Measurements from ENCODE around the gene INF2.
"Not testable (repeated sequence)": the region's sequence is repeated elsewhere in the genome, so short reads cannot be mapped to it uniquely, and the experiment has no call there.

INF2 gene

GRCh38 chr14:104734991-104735779 lies 45.8 kb downstream of the INF2 start:
- no peak for DNase-seq (ENCODE audit: low read depth)

DNA sequence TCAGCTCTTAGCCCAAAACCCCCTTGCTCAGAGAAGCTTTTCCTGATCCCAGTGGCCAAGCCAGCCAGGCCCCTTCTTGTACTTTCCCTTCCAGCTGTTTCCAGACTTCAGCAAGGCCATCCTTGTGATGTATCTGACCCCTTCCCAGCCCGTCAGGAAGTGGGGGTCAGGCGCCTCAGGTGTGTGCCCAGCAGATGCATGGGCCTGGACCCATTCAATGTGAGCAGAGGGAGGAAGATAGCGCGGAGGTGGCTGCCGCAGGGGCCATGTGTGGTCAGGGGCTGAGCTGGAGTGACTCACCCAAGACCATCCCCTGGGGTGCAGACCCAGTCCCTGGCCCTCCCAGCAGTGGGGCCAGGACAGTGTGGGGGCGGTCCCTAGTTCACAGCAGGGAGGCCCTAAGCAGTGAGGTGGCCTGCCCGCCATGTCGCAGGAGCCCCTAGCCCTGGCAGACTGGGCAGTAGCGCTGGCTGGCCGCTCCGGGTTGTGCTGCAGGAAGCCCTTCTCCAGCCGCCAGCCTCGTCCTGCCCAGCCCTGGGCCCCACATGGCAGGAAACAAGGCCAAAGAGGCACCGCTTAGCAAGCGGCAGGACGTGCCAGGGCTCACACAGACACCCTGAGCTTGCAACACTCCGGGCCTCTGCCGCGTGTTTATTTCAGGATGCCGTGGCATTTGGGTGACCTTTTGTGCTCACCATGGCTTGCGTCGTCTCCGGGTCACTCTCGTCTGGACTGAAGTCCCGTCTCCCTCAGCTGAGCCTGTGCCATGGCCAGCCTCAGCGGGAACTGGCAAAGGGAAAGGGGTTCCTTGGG lies 46.6 kb downstream of the INF2 start:
- DNase-seq (ENCODE audit: low read depth) = no peak

DNA sequence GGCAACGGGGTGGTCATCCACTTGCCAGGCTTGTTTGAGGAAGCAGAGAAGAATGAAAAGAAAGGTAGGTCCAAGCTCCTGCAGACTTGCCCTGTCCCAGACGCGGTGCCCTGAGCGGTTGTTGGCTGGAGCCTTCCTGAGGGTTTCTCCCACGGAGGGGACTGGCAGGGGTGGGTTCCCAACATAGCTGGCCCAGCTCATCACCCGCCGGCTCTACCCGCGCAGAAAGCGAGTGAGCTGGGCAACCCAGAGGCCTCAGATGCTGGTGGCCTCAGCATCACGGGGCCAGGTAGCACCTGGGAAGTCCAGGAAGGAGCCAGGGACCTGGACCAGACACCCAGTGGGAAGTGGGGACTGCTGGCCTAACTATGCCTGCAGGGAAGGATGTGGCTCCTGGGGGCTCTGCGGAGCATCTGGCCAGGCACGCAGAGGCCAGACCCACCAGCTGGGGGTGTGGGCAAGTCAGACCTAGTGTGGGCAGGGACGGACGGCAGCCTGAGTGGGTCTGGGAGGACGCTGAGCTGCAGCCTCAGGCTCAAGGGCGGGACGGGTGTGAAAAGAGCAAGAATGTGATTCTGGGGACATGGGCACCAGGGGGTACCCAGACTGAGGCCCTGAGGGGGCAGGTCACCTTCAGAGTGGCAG lies 49.1 kb downstream of the INF2 start:
- DNase-seq (ENCODE audit: low read depth) = no peak

GRCh38 chr14:104739026-104739425 lies 49.6 kb downstream of the INF2 start:
- no peak for DNase-seq (ENCODE audit: low read depth)

- no peak for DNase-seq (ENCODE audit: low read depth)
These were observed 50.4 kb downstream of the INF2 start for GRCh38 chr14:104739546-104740516.

GRCh38 chr14:104741108-104741802 lies 51.8 kb downstream of the INF2 start:
- DNase-seq (ENCODE audit: low read depth) = no peak

DNA sequence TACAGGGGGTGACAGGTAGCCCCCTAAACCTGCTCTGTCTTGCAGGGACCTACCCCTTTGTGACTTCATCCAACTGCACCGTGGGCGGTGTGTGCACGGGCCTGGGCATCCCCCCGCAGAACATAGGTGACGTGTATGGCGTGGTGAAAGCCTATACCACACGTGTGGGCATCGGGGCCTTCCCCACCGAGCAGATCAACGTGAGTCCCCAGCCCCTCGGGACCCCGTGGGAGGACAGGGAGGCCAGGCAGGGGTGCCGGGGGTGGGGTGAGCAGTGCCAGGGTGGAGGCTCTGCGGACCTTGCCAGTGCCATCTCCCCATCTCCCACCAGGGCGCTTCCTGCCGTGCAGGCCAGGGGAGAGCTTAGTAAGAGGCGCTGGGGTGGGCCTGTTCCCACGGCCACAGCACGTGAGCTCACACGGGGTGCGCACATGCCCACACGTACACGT lies 52.4 kb downstream of the INF2 start:
- no peak for DNase-seq (ENCODE audit: low read depth)

DNA sequence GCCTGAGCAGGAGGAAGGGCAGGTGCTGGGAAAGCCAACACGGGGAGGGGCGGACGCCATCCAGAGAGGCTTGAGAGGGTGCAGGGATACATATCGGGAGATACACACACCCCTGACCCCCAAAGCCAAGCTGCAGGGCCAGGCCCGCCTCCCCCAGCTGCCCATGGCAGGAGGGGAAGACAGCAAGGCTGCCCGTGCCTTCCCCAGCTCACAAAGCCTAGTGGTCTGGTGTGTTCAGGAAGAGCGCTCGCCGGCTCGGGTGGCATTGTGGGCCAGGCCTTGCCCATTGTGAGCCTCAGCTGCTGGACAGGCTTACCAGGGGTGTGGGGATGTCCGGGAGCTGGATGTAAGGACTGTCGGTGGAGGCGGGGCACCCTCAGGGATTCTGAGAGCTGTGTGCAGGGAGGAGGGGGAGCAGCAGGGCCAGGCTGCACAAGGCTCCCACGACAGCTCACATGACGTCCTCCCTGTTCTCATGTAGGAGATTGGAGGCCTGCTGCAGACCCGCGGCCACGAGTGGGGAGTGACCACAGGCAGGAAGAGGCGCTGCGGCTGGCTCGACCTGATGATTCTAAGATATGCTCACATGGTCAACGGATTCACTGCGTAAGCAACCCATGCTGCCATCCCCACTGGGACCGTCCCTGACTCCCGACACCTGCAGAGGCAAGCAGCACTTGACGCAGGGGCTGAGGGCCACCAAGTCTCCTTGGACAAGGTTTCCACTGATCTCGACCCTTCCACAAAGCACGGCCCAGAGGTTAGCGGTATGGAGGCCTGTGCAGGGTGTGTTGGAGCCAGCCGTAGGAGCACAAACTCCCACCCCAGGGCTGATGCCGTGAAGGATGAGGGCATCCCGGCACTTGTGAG lies 53.4 kb downstream of the INF2 start:
- DNase-seq (ENCODE audit: low read depth) = no peak

DNA sequence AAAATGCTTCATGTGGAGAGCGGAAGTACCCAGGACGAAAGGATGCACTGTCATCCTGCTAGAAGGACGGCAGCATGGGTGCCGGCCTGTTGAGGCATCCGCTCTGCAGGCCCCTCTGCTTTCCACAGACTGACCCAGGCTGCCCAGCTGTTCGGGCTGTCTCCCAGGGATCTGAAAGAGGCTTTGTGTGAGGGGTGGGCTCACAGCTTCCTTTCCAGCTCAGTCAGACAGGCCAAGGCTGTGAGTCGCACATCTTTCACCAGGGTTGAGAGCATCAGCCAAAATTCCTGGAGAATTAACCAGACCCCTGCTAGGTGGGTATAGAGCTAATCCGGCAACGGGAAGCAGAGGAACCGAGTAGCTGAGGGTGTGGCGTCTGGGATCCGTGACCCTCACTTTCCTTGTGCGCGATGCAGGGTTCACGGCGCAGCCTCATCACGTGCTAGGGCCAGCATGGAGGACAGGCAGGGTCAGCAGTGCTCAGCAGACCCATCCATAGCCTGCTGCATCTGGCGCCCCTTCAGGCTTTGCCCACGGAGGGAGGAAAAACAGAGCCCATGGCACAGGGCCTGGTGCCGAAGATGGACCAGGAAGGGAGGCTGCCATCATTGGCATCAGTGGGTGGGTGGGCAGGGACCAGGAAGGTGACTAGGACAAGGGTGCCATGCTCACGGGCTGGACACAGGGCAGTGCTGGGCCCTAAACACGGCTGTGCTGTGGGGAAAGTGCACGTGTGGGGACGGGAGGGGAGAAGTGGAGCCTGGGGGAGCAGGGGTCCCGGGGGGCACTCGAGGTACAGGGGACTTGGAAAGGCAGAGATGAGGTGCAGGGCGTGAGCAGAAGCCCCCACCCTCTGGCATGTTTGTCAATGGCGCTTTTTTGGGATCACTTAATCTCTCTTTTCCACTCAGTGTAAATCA lies 54.3 kb downstream of the INF2 start:
- DNase-seq (ENCODE audit: low read depth) = no peak

DNA sequence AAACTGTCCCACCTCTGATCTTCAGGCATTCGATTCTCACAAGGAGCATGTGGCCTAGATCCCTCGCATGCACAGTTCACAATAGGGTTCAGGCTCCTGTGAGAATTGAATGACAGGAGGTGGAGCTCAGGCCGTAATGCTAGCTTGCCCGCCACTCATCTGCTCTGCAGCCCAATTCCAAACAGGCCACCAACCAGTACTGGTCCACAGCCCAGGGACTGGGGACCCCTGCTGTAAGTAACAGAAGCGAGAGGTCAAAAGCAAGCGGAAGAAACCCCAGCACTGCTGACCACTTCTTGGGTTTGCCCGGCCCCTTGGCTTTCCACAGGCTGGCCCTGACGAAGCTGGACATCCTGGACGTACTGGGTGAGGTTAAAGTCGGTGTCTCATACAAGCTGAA lies 55.1 kb downstream of the INF2 start:
- no peak for DNase-seq (ENCODE audit: low read depth)

- DNase-seq (ENCODE audit: low read depth) = no peak
These were observed 56.0 kb downstream of the INF2 start for GRCh38 chr14:104745431-104745830.

- no peak for DNase-seq (ENCODE audit: low read depth)
These were observed 56.7 kb downstream of the INF2 start for GRCh38 chr14:104746071-104746545.

GRCh38 chr14:104746934-104747481 lies 57.6 kb downstream of the INF2 start:
- DNase-seq (ENCODE audit: low read depth) = no peak

- no peak for DNase-seq (ENCODE audit: low read depth)
These were observed 58.5 kb downstream of the INF2 start for GRCh38 chr14:104747876-104748275.

DNA sequence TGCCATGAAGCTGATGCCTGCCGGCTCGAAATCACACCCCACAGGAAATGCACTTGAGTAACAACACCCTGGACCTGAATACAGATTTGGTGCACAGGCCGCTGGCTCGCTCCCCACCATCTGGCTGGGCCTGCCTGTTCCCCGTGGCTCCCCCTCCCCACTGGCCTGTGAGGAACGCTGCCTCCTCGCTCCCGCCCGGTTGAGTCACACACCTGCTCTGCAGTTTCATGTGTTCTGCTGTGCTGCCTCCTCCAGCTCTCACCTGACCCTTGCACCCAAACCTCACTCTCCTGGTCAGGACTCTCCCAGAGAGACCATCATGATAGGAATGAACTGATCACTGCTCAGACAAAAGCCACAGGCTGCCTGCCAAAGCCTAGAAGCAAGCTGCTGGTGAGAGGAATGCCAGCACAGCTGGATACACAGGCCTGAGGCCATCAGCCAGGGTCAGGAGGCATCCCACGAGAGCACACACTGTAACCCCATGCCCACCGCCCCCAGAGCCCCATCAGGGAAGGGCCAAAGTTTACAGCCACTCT lies 59.8 kb downstream of the INF2 start:
- no peak for DNase-seq (ENCODE audit: low read depth)

DNA sequence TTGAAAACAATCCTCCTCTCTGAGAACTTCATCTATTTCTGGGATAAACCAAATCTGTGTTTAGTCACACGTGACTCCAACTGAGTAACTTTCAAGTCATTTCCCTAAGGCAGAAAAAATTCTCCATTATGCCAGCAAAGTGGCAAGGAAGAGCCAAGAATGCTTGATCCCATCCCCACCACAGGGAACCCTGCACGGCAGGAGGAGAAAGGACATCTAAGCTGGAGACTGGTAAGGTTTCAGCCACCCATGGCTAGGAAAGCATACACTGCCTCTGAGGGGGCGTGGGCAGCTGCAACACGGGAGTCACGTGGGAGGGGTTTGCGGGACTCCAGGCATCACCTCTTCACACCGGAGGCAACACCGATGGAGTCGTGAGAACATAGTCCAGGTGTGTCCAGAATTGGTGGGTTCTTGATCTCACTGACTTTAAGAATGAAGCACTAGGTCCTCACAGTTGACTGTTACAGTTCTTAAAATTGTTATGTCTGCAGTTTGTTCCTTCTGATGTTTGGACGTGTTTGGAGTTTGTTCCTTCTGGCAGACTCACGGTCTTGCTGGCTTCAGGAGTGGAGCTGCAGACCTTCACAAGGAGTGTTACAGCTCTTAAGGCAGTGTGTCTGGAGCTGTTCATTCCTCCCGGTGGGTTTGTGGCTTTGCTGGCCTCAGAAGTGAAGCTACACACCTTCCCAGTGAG lies 60.8 kb downstream of the INF2 start:
- no peak for DNase-seq (ENCODE audit: low read depth)

- DNase-seq (ENCODE audit: low read depth) = not testable (repeated sequence)
These were observed 61.3 kb downstream of the INF2 start for GRCh38 chr14:104750753-104751057.

Measured in stimulated activated CD8-positive, alpha-beta memory T cell treated with anti-CD3 and anti-CD28 coated beads, Interleukin-4, amount 100 ng/mL, for 24 hours (primary cell).